Stimulated activated naive B cell treated with anti-CD40 and anti-IgM and Interleukin-4, amounts not matched to agents 10 μg/mL and 1 μg/mL and 100 μg/mL, for 72 hours (primary cell): Measurements from ENCODE around the gene ZNF195.

Experiments
- ATAC-seq, 2 donors: fragments of 150-1000 bp; cut with Tn5 transposase; replicated peaks; 2 replicates each; pipeline ENCODE4 v1.10.0; 2021; ENCODE audit warnings: moderate library complexity in 1 of 2
- DNase-seq: peaks from one replicate; pipeline ENCODE4 v3.0.0; 2021
- H3K27ac Mint-ChIP-seq: one replicate; pipeline ENCODE4 v1.8.0; 2022; ENCODE audit warnings: mild to moderate bottlenecking, mixed read lengths
- H3K27me3 Mint-ChIP-seq, 2 donors: one replicate each; pipeline ENCODE4 v1.8.0; 2022; ENCODE audit warnings: mixed read lengths in 2 of 2
- H3K36me3 Mint-ChIP-seq, 2 donors: one replicate each; pipeline ENCODE4 v1.8.0; 2022; ENCODE audit warnings: mixed read lengths in 2 of 2, mild to moderate bottlenecking in 1 of 2
- H3K4me1 Mint-ChIP-seq, 2 donors: one replicate each; pipeline ENCODE4 v1.8.0; 2022; ENCODE audit warnings: mixed read lengths in 2 of 2, mild to moderate bottlenecking in 1 of 2
- H3K4me3 Mint-ChIP-seq, 2 donors: one replicate each; pipeline ENCODE4 v1.8.0; 2022; ENCODE audit warnings: mild to moderate bottlenecking in 2 of 2, mixed read lengths in 2 of 2, moderate library complexity in 1 of 2
- H3K9me3 Mint-ChIP-seq, 2 donors: one replicate each; pipeline ENCODE4 v1.8.0; 2022; ENCODE audit warnings: mixed read lengths in 2 of 2, mild to moderate bottlenecking in 1 of 2

The ZNF195 gene

DNA sequence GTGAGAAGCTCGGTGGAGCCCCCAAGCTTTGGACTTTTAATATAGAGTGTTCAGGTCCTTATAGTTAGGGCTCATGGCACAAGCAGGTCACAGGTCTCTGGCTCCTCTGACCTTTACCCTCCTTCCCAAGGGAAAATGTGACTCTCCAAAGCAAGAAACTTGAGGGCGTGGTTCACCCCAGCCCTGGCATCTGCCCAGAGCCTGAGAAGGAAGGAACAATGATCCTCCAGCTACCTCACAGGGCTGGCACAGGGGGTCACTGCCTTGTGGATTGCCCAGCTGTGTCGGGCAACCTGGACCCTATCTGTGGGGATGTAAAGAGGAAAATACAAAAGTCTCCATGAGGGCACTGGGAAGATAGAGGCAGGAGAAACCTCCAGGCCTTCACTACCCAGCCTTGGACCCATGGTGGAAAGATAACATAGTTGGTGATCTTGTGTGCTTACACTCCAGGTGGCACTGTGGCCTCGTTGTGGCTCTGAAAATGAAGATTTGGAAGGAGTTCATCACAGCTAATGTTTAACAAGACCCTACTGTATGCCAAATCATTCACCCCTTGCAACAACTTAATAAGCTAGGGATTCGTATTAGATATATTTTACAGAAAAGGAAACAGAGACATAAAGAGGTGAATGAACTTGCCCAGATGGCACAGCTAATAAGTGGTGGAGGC is 3.8 kb upstream of the ZNF195 start:
- Mint-ChIP-seq H3K27me3 (peaks cover 25 to 26% of the 10 kb centered on the region in 2 donors), H3K36me3 (no peaks in the 10 kb centered on the region), H3K9me3 (peaks cover 4 to 6% of the 10 kb centered on the region in 2 donors), H3K4me1 (peaks cover 9 to 15% of the 10 kb centered on the region in 2 donors), H3K27ac (no peak overlapping the region), H3K4me3 (no peak overlapping the region)
- ATAC-seq (no peak), DNase-seq (no peak)

DNA sequence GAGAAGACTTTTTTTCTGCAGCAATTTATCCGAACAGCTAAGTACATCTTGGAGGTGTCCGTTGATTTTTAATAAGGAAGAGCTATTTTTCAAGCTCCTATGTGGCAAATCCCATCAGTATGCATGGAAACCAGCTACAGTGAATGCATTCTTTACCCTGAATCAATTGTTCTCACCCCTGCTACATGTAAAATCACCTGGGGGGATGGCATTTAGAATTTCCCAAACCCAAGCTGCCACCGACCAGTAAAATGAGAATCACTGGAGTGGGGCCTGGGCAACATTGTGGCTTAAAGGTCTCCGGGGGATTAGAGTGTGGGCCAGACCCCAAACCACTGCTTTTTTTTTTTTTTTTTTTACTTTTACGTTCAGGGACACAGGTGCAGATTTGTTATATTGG is 2.8 kb upstream of the ZNF195 start:
- Mint-ChIP-seq H3K36me3 (peaks cover 6 to 7% of the 10 kb centered on the region in 2 donors), H3K27ac (no peak overlapping the region), H3K9me3 (peaks cover 4 to 6% of the 10 kb centered on the region in 2 donors), H3K4me1 (peaks cover 15 to 24% of the 10 kb centered on the region in 2 donors), H3K4me3 (no peak overlapping the region), H3K27me3 (peaks cover 25 to 26% of the 10 kb centered on the region in 2 donors)
- DNase-seq, result no peak
- no peak for ATAC-seq

DNA sequence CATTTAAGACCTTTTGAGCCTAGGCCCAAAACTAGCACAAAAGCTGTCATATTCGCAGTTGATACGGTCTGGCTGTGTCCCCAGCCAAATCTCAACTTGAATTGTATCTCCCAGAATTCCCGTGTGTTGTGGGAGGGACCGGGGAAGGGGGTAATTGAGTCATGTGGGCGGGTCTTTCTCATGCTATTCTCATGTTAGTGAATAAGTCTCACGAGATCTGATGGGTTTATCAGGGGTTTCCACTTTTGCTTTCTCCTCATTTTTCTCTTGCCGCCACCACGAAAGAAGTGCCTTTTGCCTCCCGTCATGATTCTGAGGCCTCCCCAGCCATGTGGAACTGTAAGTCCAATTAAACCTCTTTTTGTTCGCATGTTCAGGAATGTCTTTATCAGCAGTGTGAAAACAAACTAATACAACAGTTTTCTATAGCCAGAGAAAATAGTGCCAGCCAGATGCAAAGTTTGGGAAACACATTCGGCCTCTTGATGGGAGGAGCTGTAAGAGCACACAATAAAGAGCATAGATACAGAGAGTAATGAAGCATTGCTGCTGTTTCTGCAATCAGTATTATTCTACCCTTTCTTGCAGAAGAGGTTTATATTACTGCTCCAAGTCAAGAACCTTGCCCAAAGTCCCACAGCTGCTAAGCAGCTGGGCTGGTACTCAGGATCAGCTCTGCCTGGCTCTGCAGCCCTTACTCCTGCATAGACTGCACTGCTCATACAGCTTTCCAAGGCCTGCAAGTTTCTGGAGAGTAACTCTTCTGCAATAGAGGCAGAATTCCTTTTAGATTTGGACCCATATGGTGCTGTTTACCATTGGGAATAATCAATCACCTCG is 2.0 kb upstream of the ZNF195 start:
- H3K27ac Mint-ChIP-seq, result no peak overlapping the region

DNA sequence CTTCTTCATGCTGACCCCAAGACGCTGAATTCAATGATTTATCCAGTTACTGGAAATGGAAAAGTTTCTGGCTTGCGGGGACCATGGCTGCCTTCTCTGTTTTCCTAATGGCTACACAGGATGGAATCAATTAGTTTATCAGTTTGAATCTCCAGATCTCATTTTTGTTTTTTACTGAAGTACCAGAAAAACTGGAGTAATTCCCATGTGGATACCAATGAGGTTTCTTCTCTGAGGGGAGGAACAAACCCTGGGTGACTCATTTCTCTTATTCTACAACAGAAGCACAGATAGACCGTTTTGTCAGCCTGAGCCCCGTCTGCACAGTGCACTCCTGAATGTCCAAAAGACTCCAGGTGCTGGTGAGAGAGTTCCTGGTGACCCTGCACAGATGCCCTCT is 3.4 kb downstream of the ZNF195 start:
- Mint-ChIP-seq H3K9me3 (peaks cover 0 to 2% of the 10 kb centered on the region in 2 donors), H3K36me3 (peaks cover 51 to 62% of the 10 kb centered on the region in 2 donors), H3K4me1 (peaks cover 19 to 49% of the 10 kb centered on the region in 2 donors), H3K27me3 (no peaks in the 10 kb centered on the region), H3K27ac (peak overlapping the region; percentile 88), H3K4me3 (no peak overlapping the region)
- DNase-seq (no peak), ATAC-seq (no peak)

More for the DNA sequence above, 2.0 kb upstream of the ZNF195 start:
- Mint-ChIP-seq H3K9me3 (peaks cover 2 to 3% of the 10 kb centered on the region in 2 donors), H3K36me3 (peaks cover 9 to 15% of the 10 kb centered on the region in 2 donors), H3K4me1 (peaks cover 18 to 33% of the 10 kb centered on the region in 2 donors), H3K4me3 (no peak overlapping the region), H3K27me3 (peaks cover 17% of the 10 kb centered on the region in 2 donors)
- no peak for ATAC-seq
- no peak for DNase-seq

DNA sequence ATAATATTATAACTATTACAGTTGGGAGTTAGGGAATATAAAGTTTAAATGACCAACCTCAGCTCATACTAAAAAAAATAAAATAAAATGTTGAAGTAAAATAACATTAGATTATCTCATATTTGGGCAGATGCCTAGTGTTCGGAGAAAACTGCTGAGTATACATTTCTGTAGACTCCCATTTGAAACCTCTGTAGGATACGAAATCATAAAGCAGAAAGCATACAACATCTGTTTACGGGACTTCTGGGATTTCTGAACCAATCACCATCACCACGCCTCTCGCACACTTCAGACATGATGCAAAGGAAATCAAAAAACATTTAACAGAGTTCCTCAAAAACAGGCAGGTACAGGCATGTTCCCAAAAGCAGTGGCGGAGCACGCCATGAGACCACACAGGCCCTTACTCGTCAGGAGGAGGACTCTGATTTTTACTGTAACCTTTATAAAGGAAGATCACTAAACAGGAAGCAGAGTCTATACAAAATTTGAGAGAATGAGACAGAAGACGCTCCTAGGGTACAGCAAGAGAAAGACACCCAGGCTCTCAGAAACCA is 8.6 kb downstream of the ZNF195 start:
- peaks cover 74 to 83% of the 10 kb centered on the region in 2 donors for H3K36me3 Mint-ChIP-seq
- H3K4me3 Mint-ChIP-seq, result no peak overlapping the region
- no peak overlapping the region for H3K27ac Mint-ChIP-seq
- no peaks in the 10 kb centered on the region for H3K27me3 Mint-ChIP-seq
- H3K4me1 Mint-ChIP-seq, result peaks cover 3 to 16% of the 10 kb centered on the region in 2 donors
- DNase-seq (no peak), ATAC-seq (no peak)
- H3K9me3 Mint-ChIP-seq, result peaks cover 0 to 9% of the 10 kb centered on the region in 2 donors

- ATAC-seq (no peak), DNase-seq (no peak)
- peaks cover 78 to 89% of the 10 kb centered on the region in 2 donors for H3K36me3 Mint-ChIP-seq
- peaks cover 7 to 15% of the 10 kb centered on the region in 2 donors for H3K9me3 Mint-ChIP-seq
- no peak overlapping the region for H3K27ac Mint-ChIP-seq
- H3K4me1 Mint-ChIP-seq, result peaks cover 4 to 7% of the 10 kb centered on the region in 2 donors
- no peak overlapping the region for H3K4me3 Mint-ChIP-seq
- no peaks in the 10 kb centered on the region for H3K27me3 Mint-ChIP-seq
These were observed 9.6 kb downstream of the ZNF195 start for GRCh38 chr11:3369366-3369765.

DNA sequence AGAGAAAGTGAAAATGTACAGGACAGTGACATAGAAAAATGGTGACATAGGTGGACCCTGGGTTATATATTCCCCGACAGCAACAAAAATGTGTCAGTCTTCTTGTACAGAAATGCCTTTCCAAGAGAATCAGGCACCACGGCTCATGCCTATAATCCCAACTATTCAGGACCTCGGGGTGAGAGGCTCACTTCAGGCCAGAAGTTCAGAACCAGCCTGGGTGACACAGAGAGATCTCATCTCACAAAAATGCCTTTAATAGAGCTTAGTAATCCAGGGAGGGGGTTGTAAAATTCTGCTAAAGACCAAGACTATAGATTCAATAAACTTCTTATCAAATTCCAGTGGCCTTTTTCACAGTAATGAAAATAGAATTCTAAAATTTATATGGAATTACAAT is 10.7 kb downstream of the ZNF195 start:
- ATAC-seq (no peak), DNase-seq (no peak)
- H3K4me3 Mint-ChIP-seq, result no peak overlapping the region
- no peaks in the 10 kb centered on the region for H3K27me3 Mint-ChIP-seq
- H3K9me3 Mint-ChIP-seq, result peaks cover 11 to 21% of the 10 kb centered on the region in 2 donors
- peaks cover 79 to 89% of the 10 kb centered on the region in 2 donors for H3K36me3 Mint-ChIP-seq
- no peak overlapping the region for H3K27ac Mint-ChIP-seq
- H3K4me1 Mint-ChIP-seq, result peaks cover 0 to 3% of the 10 kb centered on the region in 2 donors

DNA sequence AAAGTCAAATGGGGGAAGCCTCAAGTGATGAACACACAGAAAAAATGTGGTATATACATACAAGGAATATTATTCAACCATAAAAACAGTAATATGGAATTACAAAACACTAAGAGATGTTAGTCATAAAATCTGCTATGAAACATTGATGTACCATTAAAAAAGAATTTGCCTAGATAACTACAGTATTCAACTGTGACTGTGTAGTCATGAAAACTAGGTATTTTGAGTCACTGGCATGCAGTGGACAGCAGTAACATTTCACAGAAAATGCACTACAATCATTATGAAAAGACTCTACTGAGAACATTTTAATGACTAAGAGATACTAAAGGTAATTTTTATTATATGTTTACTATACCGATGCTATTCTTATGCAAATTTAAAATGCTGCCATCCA is 11.7 kb downstream of the ZNF195 start:
- Mint-ChIP-seq H3K4me3 (no peak overlapping the region), H3K36me3 (peaks cover 79 to 89% of the 10 kb centered on the region in 2 donors), H3K27ac (no peak overlapping the region), H3K9me3 (peaks cover 18 to 27% of the 10 kb centered on the region in 2 donors), H3K4me1 (peaks cover 0 to 2% of the 10 kb centered on the region in 2 donors), H3K27me3 (no peaks in the 10 kb centered on the region)
- ATAC-seq (no peak), DNase-seq (no peak)

GRCh38 chr11:3359092-3359824 is 19.7 kb downstream of the ZNF195 start:
- peaks cover 38 to 45% of the 10 kb centered on the region in 2 donors for H3K9me3 Mint-ChIP-seq
- H3K27me3 Mint-ChIP-seq, result no peaks in the 10 kb centered on the region
- no peak overlapping the region for H3K4me3 Mint-ChIP-seq
- no peak for DNase-seq
- H3K27ac Mint-ChIP-seq, result no peak overlapping the region
- ATAC-seq, result no peak
- no peaks in the 10 kb centered on the region for H3K4me1 Mint-ChIP-seq
- H3K36me3 Mint-ChIP-seq, result peaks cover 20 to 52% of the 10 kb centered on the region in 2 donors

DNA sequence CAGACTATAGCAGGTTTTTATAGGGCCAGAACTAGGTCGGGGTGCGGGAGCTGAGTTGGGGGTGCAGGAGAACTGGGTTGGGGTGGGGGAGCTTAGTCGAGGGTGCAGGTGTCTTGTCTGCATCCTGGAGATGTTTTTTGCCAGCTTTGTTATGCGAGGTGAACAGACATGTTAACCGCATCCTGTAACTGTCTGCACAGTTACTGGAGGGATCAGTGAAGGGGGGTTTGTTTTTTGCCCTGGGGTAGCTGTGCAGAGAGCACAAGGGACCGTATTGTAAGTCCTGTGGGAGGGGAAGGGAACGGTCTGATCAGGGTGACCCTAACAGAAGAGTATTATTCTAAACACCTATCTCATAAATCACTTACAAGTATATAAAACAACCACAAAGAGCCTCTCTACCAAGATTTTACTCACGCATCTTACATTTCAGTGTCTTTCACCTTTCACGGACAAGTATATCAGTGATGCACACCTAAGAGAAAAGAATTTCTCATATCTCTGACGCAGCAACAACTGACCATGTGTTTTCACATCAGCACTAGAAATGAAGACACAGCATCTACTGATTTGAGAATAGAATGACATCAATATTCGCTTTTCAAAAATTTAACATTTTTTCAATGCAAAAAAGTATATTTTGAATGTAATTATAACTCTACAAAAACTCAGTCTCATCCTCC is 20.8 kb downstream of the ZNF195 start:
- no peak overlapping the region for H3K4me3 Mint-ChIP-seq
- H3K27me3 Mint-ChIP-seq, result no peaks in the 10 kb centered on the region
- H3K36me3 Mint-ChIP-seq, result peaks cover 9 to 41% of the 10 kb centered on the region in 2 donors
- ATAC-seq (no peak), DNase-seq (no peak)
- peaks cover 33 to 38% of the 10 kb centered on the region in 2 donors for H3K9me3 Mint-ChIP-seq
- no peaks in the 10 kb centered on the region for H3K4me1 Mint-ChIP-seq
- no peak overlapping the region for H3K27ac Mint-ChIP-seq

DNA sequence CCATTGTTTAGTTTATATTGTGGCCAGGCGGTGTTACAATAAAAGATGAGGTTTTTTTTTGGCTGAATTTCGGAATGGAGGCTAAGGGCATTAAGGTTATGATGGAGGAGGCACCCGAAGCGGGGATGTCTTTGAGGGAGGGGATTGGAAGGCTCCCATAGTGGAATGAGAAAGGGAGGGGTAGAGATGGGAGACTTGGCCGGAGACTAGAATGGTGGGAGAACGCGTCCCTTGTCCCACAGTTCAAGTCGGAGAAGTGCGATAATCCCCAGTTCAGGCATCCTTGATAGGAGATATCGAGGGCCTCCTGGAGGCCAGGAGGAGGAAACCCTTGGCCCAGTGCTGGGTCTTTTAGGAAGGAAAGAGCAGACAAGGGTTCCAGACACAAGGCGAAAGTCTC is 21.6 kb downstream of the ZNF195 start:
- no peak for ATAC-seq
- Mint-ChIP-seq H3K36me3 (peaks cover under 1 to 34% of the 10 kb centered on the region in 2 donors), H3K27me3 (no peaks in the 10 kb centered on the region), H3K4me3 (no peak overlapping the region), H3K27ac (no peak overlapping the region), H3K4me1 (no peaks in the 10 kb centered on the region), H3K9me3 (peaks cover 27 to 32% of the 10 kb centered on the region in 2 donors)
- DNase-seq, result no peak

- no peak overlapping the region for H3K4me3 Mint-ChIP-seq
- no peak for ATAC-seq
These were observed 22.1 kb downstream of the ZNF195 start for GRCh38 chr11:3356858-3357257.

DNA sequence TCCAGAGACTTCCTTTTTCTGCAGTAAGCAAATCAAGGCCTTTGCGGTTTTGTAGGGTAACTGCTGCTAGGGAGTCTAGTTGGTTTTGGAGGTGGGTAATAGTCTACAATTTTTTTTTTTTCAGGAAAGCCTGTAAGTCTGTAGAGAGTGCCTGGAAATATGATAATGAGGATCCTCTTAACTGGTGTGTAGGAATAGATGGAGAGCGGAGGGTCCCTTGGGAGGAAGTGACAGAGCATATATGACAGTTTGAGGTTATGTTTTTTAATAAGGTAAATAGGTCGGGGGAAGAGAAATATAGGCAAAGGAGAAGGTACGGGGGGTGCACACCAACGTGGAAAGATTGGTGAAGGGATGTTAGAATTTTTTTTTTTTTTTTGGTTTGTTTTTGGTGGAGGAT is 25.9 kb downstream of the ZNF195 start:
- H3K4me1 Mint-ChIP-seq, result no peaks in the 10 kb centered on the region
- ATAC-seq (no peak), DNase-seq (no peak)
- H3K27me3 Mint-ChIP-seq, result no peaks in the 10 kb centered on the region
- H3K9me3 Mint-ChIP-seq, result peaks cover 19 to 21% of the 10 kb centered on the region in 2 donors
- H3K27ac Mint-ChIP-seq, result no peak overlapping the region
- H3K4me3 Mint-ChIP-seq, result no peak overlapping the region
- H3K36me3 Mint-ChIP-seq, result peaks cover 3 to 4% of the 10 kb centered on the region in 2 donors

More at GRCh38 chr11:3356858-3357257, 22.1 kb downstream of the ZNF195 start:
- Mint-ChIP-seq H3K9me3 (peaks cover 27 to 31% of the 10 kb centered on the region in 2 donors), H3K4me1 (no peaks in the 10 kb centered on the region), H3K27me3 (no peaks in the 10 kb centered on the region), H3K27ac (peak overlapping the region; percentile 32), H3K36me3 (peaks cover 0 to 32% of the 10 kb centered on the region in 2 donors)
- DNase-seq, result no peak
